H1 (cell line): ENCODE measurements around the gene TGFBRAP1. TPM values are rescaled to one million over a fixed set of nuclear protein-coding genes. Genes with fewer than 3 reads are reported as not detected.

Experiments
- CTCF ChIA-PET: fragments of 300-600 bp; sonication (Branson Sonifier 250); formaldehyde crosslinking; loops from one replicate; lab custom pipeline; 2021; ENCODE audit not compliant: partially characterized antibody; lab: Charles Lee
- POLR2A ChIA-PET: fragments of 300-600 bp; sonication (Branson Sonifier 250); formaldehyde crosslinking; loops from one replicate; lab custom pipeline; 2021; ENCODE audit warnings: inconsistent platforms; ENCODE audit not compliant: partially characterized antibody; lab: Charles Lee
- DNase-seq, 2 experiments: peaks; one replicate each; pipeline versions ENCODE4 v3.0.0 to v3.0.0-alpha.2; 2010 to 2022; ENCODE audit warnings: low spot score in 2 of 2, low read depth in 1 of 2, mixed read lengths in 1 of 2
- FAIRE-seq: peaks from 2 replicates; lab custom pipeline; 2011; peaks lifted over from hg19 to GRCh38; lab: Jason Lieb, UNC
- H2AFZ ChIP-seq: 2 replicates; pipeline ENCODE4 v1.8.1; 2012; ENCODE audit warnings: low read length, inconsistent platforms
- H2AK5ac ChIP-seq: 2 replicates; pipeline ENCODE4 v1.6.1; 2013; ENCODE audit warnings: low read depth, low read length
- H2BK120ac ChIP-seq: replicated peaks from 2 replicates; pipeline ENCODE3; 2013; ENCODE audit warnings: low read depth, low read length, inconsistent platforms
- H2BK12ac ChIP-seq: 2 replicates; pipeline ENCODE4 v1.6.1; 2013; ENCODE audit warnings: low read depth, low read length
- H2BK15ac ChIP-seq: 2 replicates; pipeline ENCODE4 v1.6.1; 2013; ENCODE audit warnings: low read length
- H2BK20ac ChIP-seq: 2 replicates; pipeline ENCODE4 v1.6.1; 2013; ENCODE audit warnings: low read length
- H2BK5ac ChIP-seq: 2 replicates; pipeline ENCODE4 v1.6.1; 2013; ENCODE audit warnings: low read depth, low read length
- H3K14ac ChIP-seq: 2 replicates; pipeline ENCODE4 v1.6.1; 2013; ENCODE audit warnings: inconsistent platforms; ENCODE audit not compliant: insufficient read length
- H3K18ac ChIP-seq: 2 replicates; pipeline ENCODE4 v1.6.1; 2013; ENCODE audit warnings: low read length; ENCODE audit errors: extremely low read depth
- H3K23ac ChIP-seq: 2 replicates; pipeline ENCODE4 v1.6.1; 2013; ENCODE audit warnings: inconsistent platforms; ENCODE audit not compliant: insufficient read length
- H3K23me2 ChIP-seq: 2 replicates; pipeline ENCODE4 v1.6.1; 2013; ENCODE audit warnings: low read depth, low read length
- H3K27ac ChIP-seq: 2 replicates; pipeline ENCODE4 v1.6.1; 2011; ENCODE audit warnings: low read depth, low read length, inconsistent platforms
- H3K27me3 ChIP-seq, 4 experiments: replicated peaks in 1 of 4; 1 replicate in 1 of 4; 2 replicates in 3 of 4; pipeline versions ENCODE4 v1.6.1 to v1.8.1; 2011 to 2013; ENCODE audit warnings: low read length in 3 of 4, mild to moderate bottlenecking in 3 of 4, inconsistent platforms in 2 of 4, mixed read lengths in 2 of 4, moderate library complexity in 1 of 4; ENCODE audit not compliant: control insufficient read depth in 3 of 4, insufficient read depth in 3 of 4; ENCODE audit errors: extremely low read depth in 1 of 4
- H3K36me3 ChIP-seq, 4 experiments: 2 replicates each; pipeline versions ENCODE4 v1.6.1 to v1.8.1; 2011 to 2013; ENCODE audit warnings: mild to moderate bottlenecking in 4 of 4, low read length in 3 of 4, moderate library complexity in 2 of 4, control low read depth in 1 of 4, inconsistent platforms in 1 of 4; ENCODE audit not compliant: insufficient read depth in 4 of 4, control insufficient read depth in 2 of 4
- H3K4ac ChIP-seq: replicated peaks from 2 replicates; pipeline ENCODE3; 2013; ENCODE audit warnings: low read length, low read depth, mixed read lengths, inconsistent platforms; ENCODE audit not compliant: insufficient read length
- H3K4me1 ChIP-seq, 4 experiments: replicated peaks in 1 of 4; 1 replicate in 1 of 4; 2 replicates in 3 of 4; pipeline versions ENCODE4 v1.6.1 to v1.8.1; 2011 to 2013; ENCODE audit warnings: low read length in 3 of 4, inconsistent platforms in 2 of 4, mixed read lengths in 1 of 4; ENCODE audit not compliant: insufficient read depth in 4 of 4, control insufficient read depth in 3 of 4
- H3K4me2 ChIP-seq, 2 experiments: 2 replicates each; pipeline versions ENCODE4 v1.6.1 to v1.8.1; 2011 to 2013; ENCODE audit warnings: low read depth in 2 of 2, low read length in 2 of 2, control low read depth in 1 of 2, inconsistent platforms in 1 of 2, mild to moderate bottlenecking in 1 of 2; ENCODE audit not compliant: insufficient read depth in 1 of 2
- H3K4me3 ChIP-seq, 4 experiments: fragments of 200-600, 300-600 bp in 1 of 4; sonication (generic), shearing (Covaris generic), sonication (Bioruptor Twin) in 1 of 4; 2 replicates each; pipeline versions ENCODE4 v1.5.1 to v1.8.1; 2011 to 2016; ENCODE audit warnings: low read length in 4 of 4, low read depth in 3 of 4, control low read depth in 2 of 4, inconsistent platforms in 2 of 4, mild to moderate bottlenecking in 2 of 4, mixed read lengths in 1 of 4, moderate library complexity in 1 of 4; ENCODE audit not compliant: insufficient read depth in 2 of 4; ENCODE audit errors: extremely low read depth in 1 of 4
- H3K56ac ChIP-seq: replicated peaks from 2 replicates; pipeline ENCODE3; 2013; ENCODE audit warnings: low read depth, mild to moderate bottlenecking, mixed read lengths, low read length, inconsistent platforms; ENCODE audit not compliant: insufficient read length
- H3K79me1 ChIP-seq: 2 replicates; pipeline ENCODE4 v1.6.1; 2013; ENCODE audit warnings: low read depth, low read length, control low read depth
- H3K79me2 ChIP-seq, 2 experiments: 2 replicates each; pipeline versions ENCODE4 v1.6.1 to v1.8.1; 2012 to 2013; ENCODE audit warnings: low read length in 2 of 2, mild to moderate bottlenecking in 2 of 2, inconsistent platforms in 1 of 2; ENCODE audit not compliant: insufficient read depth in 2 of 2, control insufficient read depth in 1 of 2
- H3K9ac ChIP-seq, 4 experiments: replicated peaks in 1 of 4; 1 replicate in 1 of 4; 2 replicates in 3 of 4; pipeline versions ENCODE4 v1.6.1 to v1.8.1; 2011 to 2013; ENCODE audit warnings: low read depth in 3 of 4, low read length in 3 of 4, control low read depth in 2 of 4, mild to moderate bottlenecking in 2 of 4, moderate library complexity in 2 of 4, inconsistent platforms in 1 of 4; ENCODE audit errors: extremely low read depth in 1 of 4
- H3K9me3 ChIP-seq, 2 experiments: 2 replicates each; pipeline versions ENCODE4 v1.6.1 to v1.8.1; 2012 to 2013; ENCODE audit warnings: mild to moderate bottlenecking in 2 of 2, moderate library complexity in 2 of 2, control low read depth in 1 of 2, inconsistent platforms in 1 of 2, low read depth in 1 of 2, low read length in 1 of 2, mixed read lengths in 1 of 2; ENCODE audit not compliant: insufficient read depth in 2 of 2
- H4K20me1 ChIP-seq, 2 experiments: replicated peaks in 1 of 2; 2 replicates each; pipeline versions ENCODE3 to v1.8.1; 2011 to 2013; ENCODE audit warnings: inconsistent platforms in 2 of 2, low read length in 2 of 2, mild to moderate bottlenecking in 1 of 2; ENCODE audit not compliant: insufficient read depth in 2 of 2, control insufficient read depth in 1 of 2
- H4K5ac ChIP-seq: 2 replicates; pipeline ENCODE4 v1.6.1; 2013; ENCODE audit warnings: low read length, low read depth, mixed read lengths, inconsistent platforms; ENCODE audit not compliant: insufficient read length
- H4K8ac ChIP-seq: 2 replicates; pipeline ENCODE4 v1.8.0; 2013; ENCODE audit warnings: mild to moderate bottlenecking, moderate library complexity, low read length, inconsistent platforms; ENCODE audit not compliant: insufficient read depth; ENCODE audit errors: extremely low read depth
- H4K91ac ChIP-seq: replicated peaks from 2 replicates; pipeline ENCODE3; 2013; ENCODE audit warnings: low read length, mixed read lengths, inconsistent platforms; ENCODE audit not compliant: insufficient read length
- POLR2A ChIP-seq, 2 experiments: IDR thresholded peaks; 1 replicate in 1 of 2; 2 replicates in 1 of 2; pipeline ENCODE4 v1.6.1; 2011; ENCODE audit warnings: low read depth in 2 of 2, low read length in 2 of 2, mild to moderate bottlenecking in 2 of 2; ENCODE audit errors: control extremely low read depth in 1 of 2
- RAD21 ChIP-seq, 2 experiments: IDR thresholded peaks in 1 of 2; conservative IDR thresholded peaks in 1 of 2; 2 replicates each; pipeline ENCODE4 v1.6.1; 2011; ENCODE audit warnings: low read depth in 2 of 2, low read length in 2 of 2, improper control_type of control experiment in 1 of 2, inconsistent platforms in 1 of 2, mild to moderate bottlenecking in 1 of 2, moderate library complexity in 1 of 2
- SRF ChIP-seq: IDR thresholded peaks from 2 replicates; pipeline ENCODE4 v1.6.1; 2011; ENCODE audit warnings: mild to moderate bottlenecking, low read depth, low read length, moderate library complexity
- YY1 ChIP-seq: IDR thresholded peaks from 2 replicates; pipeline ENCODE4 v1.6.1; 2011; ENCODE audit warnings: low read depth, mild to moderate bottlenecking, low read length
- WGBS, 2 experiments: shearing (Covaris generic) in 1 of 2; methylation state at CpG; one replicate each; pipeline versions ENCODE4 v1.1.6 to v1.1.7; 2013 to 2015; ENCODE audit warnings: low lambda C conversion rate in 2 of 2, mixed read lengths in 2 of 2, inconsistent platforms in 1 of 2, low coverage in 1 of 2, missing lambda C conversion rate in 1 of 2; ENCODE audit not compliant: insufficient replicate concordance in 2 of 2, insufficient coverage in 1 of 2, insufficient read length in 1 of 2; ENCODE audit errors: extremely low coverage in 1 of 2, missing lambda C conversion rate in 1 of 2; 5-methylcytosine and 5-hydroxymethylcytosine counted together
- polyA plus RNA-seq, 7 experiments: library from polyadenylated mRNA; depleted of rRNA in 3 of 7; stranded (reverse) in 5 of 7; unstranded in 2 of 7; fragments of >200 nt in 5 of 7; fragments of 200-250 nt in 2 of 7; gene quantifications; 1 replicate in 5 of 7; 2 replicates in 1 of 7; 4 replicates in 1 of 7; pipeline versions ENCODE4 v1.2.1 to v1.2.3, GENCODE V29; 2011 to 2013; ENCODE audit warnings: missing spikeins in 2 of 7, mixed read lengths in 2 of 7
- total RNA-seq: library from RNA; stranded (reverse); fragmentation: NEBNext Ultra II Directional; extraction: Animal tissue kit (Norgen Biotek cat#: 25700); gene quantifications from 2 replicates; pipeline ENCODE4 v1.2.1, GENCODE V29; 2021
- TF ChIP-seq, protein P1 (sequence below): IDR thresholded peaks from 2 replicates; pipeline ENCODE4 v1.6.1; 2011; ENCODE audit warnings: low read length, improper control_type of control experiment
- TF ChIP-seq, protein P2 (sequence below): IDR thresholded peaks from 2 replicates; pipeline ENCODE4 v1.6.1; 2012; ENCODE audit warnings: inconsistent platforms
- TF ChIP-seq, protein P3 (sequence below): IDR thresholded peaks from 2 replicates; pipeline ENCODE4 v1.6.1; 2011; ENCODE audit warnings: low read depth, mild to moderate bottlenecking, low read length; ENCODE audit not compliant: insufficient read depth
- TF ChIP-seq, protein P4 (sequence below), 3 experiments: IDR thresholded peaks; 1 replicate in 2 of 3; 2 replicates in 1 of 3; pipeline versions ENCODE4 v1.5.1 to v1.6.1; 2011; ENCODE audit warnings: low read length in 3 of 3, mild to moderate bottlenecking in 3 of 3, inconsistent platforms in 2 of 3, low read depth in 1 of 3, moderate library complexity in 1 of 3; ENCODE audit not compliant: insufficient read depth in 1 of 3; ENCODE audit errors: control extremely low read depth in 1 of 3

Gene TGFBRAP1
- total and polyA plus RNA-seq, 2 of the 8 experiments (the other 6 are each of a cell fraction or from before 2014, with no cell fraction given): 11.2 to 20.2 TPM

DNA sequence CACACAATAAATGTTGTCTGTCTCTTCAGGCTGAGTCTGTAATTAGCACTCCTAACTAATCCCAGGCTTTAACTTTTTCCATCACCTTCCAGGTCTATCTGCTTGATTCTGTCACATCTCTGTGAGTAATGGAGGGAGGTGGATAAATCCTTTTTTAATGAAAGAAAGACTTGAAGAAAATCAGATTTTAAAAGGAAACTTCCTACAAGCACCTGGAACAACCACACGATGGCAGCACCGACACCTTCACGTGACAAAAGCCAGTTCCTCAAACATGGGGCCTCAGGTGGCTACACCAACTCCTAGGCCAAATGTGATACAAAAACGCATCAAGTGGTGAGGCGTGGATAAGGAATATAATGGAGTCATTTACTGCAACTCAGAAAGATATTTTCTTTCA lies 41.8 kb downstream of the TGFBRAP1 start:
- Histone ChIP-seq H2AK5ac (no peak overlapping the region), H4K20me1 (peaks cover 0 to 2% of the 10 kb centered on the region in 2 experiments), H2BK5ac (no peak overlapping the region), H3K4me2 (no peak overlapping the region), H3K9me3 (no peaks in the 10 kb centered on the region), H3K14ac (no peak overlapping the region), H3K27me3 (no peaks in the 10 kb centered on the region), H3K23ac (no peak overlapping the region), H3K4me3 (no peak overlapping the region), H3K36me3 (peaks cover 0 to 6% (median 1%) of the 10 kb centered on the region in 4 experiments; a peak in 4 of 8 replicates), H3K4me1 (no peaks in the 10 kb centered on the region), H3K9ac (no peak overlapping the region), H3K4ac (no peak overlapping the region), H3K23me2 (no peaks in the 10 kb centered on the region; the same call in 1 of the 2 replicates), H2BK12ac (no peak overlapping the region), H3K18ac (no peak overlapping the region), H4K91ac (no peak overlapping the region), H3K27ac (no peak overlapping the region), H4K5ac (no peak overlapping the region), H3K56ac (no peak overlapping the region), H4K8ac (no peak overlapping the region), H2BK120ac (no peak overlapping the region), H3K79me2 (no peaks in the 10 kb centered on the region), H3K79me1 (no peaks in the 10 kb centered on the region), H2AFZ (no peak overlapping the region), H2BK20ac (no peak overlapping the region), H2BK15ac (no peak overlapping the region)
- 55% methylated on average over 5 of the region's 5 CpGs; no CpG with 5 or more reads in 1 of the 2 experiments for WGBS, 2 experiments
- ChIA-PET CTCF (interaction anchor here (0.6 to 2.3 kb wide), 20 partner anchors 9 to 225 kb away, joined by 3 to 17 read pairs (median 4); no protein-coding TSS in a partner anchor), POLR2A (interaction anchor here (1.0 to 1.2 kb wide), 3 partner anchors 11 to 50 kb away, joined by 3 to 5 read pairs (median 4); partner anchors contain the start of gene C2orf49)
- FAIRE-seq (peak; percentile 74), DNase-seq (peak in 1 of 2 experiments; percentile 61)
- TF ChIP-seq, protein P1, sequence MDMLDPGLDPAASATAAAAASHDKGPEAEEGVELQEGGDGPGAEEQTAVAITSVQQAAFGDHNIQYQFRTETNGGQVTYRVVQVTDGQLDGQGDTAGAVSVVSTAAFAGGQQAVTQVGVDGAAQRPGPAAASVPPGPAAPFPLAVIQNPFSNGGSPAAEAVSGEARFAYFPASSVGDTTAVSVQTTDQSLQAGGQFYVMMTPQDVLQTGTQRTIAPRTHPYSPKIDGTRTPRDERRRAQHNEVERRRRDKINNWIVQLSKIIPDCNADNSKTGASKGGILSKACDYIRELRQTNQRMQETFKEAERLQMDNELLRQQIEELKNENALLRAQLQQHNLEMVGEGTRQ: peak; percentile 88
- TF ChIP-seq YY1: 0 out of 2 replicates have a peak, but pooled peaks have one; percentile 26
- TF ChIP-seq, protein P2, sequence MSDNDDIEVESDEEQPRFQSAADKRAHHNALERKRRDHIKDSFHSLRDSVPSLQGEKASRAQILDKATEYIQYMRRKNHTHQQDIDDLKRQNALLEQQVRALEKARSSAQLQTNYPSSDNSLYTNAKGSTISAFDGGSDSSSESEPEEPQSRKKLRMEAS: 0 out of 2 replicates have a peak, but pooled peaks have one; percentile 35
- TF ChIP-seq RAD21 (IDR thresholded peaks at IDR 0.05 in 1 of 2, conservative IDR thresholded peaks at IDR 0.05 in 1 of 2; ENCODE audit: low read depth in 2 of 2, low read length in 2 of 2): peak; percentile 55 to 58
- no peak for TF ChIP-seq SRF
- TF ChIP-seq, protein P3, sequence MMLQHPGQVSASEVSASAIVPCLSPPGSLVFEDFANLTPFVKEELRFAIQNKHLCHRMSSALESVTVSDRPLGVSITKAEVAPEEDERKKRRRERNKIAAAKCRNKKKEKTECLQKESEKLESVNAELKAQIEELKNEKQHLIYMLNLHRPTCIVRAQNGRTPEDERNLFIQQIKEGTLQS: peak; percentile 79
- TF ChIP-seq, protein P4, sequence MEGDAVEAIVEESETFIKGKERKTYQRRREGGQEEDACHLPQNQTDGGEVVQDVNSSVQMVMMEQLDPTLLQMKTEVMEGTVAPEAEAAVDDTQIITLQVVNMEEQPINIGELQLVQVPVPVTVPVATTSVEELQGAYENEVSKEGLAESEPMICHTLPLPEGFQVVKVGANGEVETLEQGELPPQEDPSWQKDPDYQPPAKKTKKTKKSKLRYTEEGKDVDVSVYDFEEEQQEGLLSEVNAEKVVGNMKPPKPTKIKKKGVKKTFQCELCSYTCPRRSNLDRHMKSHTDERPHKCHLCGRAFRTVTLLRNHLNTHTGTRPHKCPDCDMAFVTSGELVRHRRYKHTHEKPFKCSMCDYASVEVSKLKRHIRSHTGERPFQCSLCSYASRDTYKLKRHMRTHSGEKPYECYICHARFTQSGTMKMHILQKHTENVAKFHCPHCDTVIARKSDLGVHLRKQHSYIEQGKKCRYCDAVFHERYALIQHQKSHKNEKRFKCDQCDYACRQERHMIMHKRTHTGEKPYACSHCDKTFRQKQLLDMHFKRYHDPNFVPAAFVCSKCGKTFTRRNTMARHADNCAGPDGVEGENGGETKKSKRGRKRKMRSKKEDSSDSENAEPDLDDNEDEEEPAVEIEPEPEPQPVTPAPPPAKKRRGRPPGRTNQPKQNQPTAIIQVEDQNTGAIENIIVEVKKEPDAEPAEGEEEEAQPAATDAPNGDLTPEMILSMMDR (IDR thresholded peaks at IDR 0.05; ENCODE audit: control extremely low read depth in 1 of 3, insufficient read depth in 1 of 3, low read depth in 1 of 3, low read length in 3 of 3): peak; percentile 60 to 66 (median 62)
- no peak for TF ChIP-seq POLR2A (IDR thresholded peaks at IDR 0.05; ENCODE audit: control extremely low read depth in 1 of 2, low read depth in 2 of 2, low read length in 2 of 2)
